Fibroblast of lung (primary cell): Measurements from ENCODE around the gene DPH3. TPM values are rescaled to one million over a fixed set of nuclear protein-coding genes. Genes with fewer than 3 reads are reported as not detected.

Experiments used
- DNase-seq, 2 donors: peaks; one replicate each; pipeline versions ENCODE4 v3.0.0 to v3.0.0-alpha.2; 2010; ENCODE audit warnings: low read depth in 2 of 2
- H2AFZ ChIP-seq: 2 replicates; pipeline ENCODE4 v1.5.1; 2012; ENCODE audit warnings: low read length, control low read depth, inconsistent platforms
- H3K27ac ChIP-seq: 2 replicates; pipeline ENCODE4 v1.5.1; 2011; ENCODE audit warnings: low read length, control low read depth; ENCODE audit not compliant: insufficient read depth
- H3K27me3 ChIP-seq: 2 replicates; pipeline ENCODE4 v1.5.1; 2011; ENCODE audit warnings: mild to moderate bottlenecking, low read length; ENCODE audit not compliant: control insufficient read depth, insufficient read depth
- H3K36me3 ChIP-seq: 2 replicates; pipeline ENCODE4 v1.5.1; 2011; ENCODE audit warnings: low read length; ENCODE audit not compliant: control insufficient read depth, insufficient read depth
- H3K4me1 ChIP-seq: 2 replicates; pipeline ENCODE4 v1.5.1; 2011; ENCODE audit warnings: low read length; ENCODE audit not compliant: control insufficient read depth, insufficient read depth; ENCODE audit errors: extremely low read depth
- H3K4me2 ChIP-seq: 2 replicates; pipeline ENCODE4 v1.5.1; 2011; ENCODE audit warnings: low read length, control low read depth; ENCODE audit not compliant: insufficient read depth; ENCODE audit errors: extremely low read depth
- H3K4me3 ChIP-seq, 4 experiments: fragments of 200-600 bp in 1 of 4; sonication (generic) in 1 of 4; replicated peaks in 1 of 4; 2 replicates each; pipeline ENCODE4 v1.5.1; 2011 to 2016; ENCODE audit warnings: low read length in 4 of 4, low read depth in 3 of 4, mild to moderate bottlenecking in 3 of 4, control low read depth in 2 of 4, inconsistent platforms in 1 of 4, mixed read lengths in 1 of 4; ENCODE audit not compliant: insufficient read depth in 1 of 4; ENCODE audit errors: control extremely low read depth in 1 of 4
- H3K79me2 ChIP-seq: 2 replicates; pipeline ENCODE4 v1.5.1; 2012; ENCODE audit warnings: mild to moderate bottlenecking, low read length, inconsistent platforms; ENCODE audit not compliant: control insufficient read depth, insufficient read depth
- H3K9ac ChIP-seq: 2 replicates; pipeline ENCODE4 v1.5.1; 2011; ENCODE audit warnings: mild to moderate bottlenecking, low read length, control low read depth; ENCODE audit not compliant: insufficient read depth
- H3K9me3 ChIP-seq: 2 replicates; pipeline ENCODE4 v1.5.1; 2012; ENCODE audit warnings: low read depth, low read length; ENCODE audit not compliant: control insufficient read depth, insufficient read depth
- H4K20me1 ChIP-seq: 2 replicates; pipeline ENCODE4 v1.5.1; 2011; ENCODE audit warnings: low read length; ENCODE audit not compliant: control insufficient read depth, insufficient read depth; ENCODE audit errors: extremely low read depth
- CTCF ChIP-seq, 2 donors: IDR thresholded peaks in 1 of 2; conservative IDR thresholded peaks in 1 of 2; 1 replicate in 1 of 2; 2 replicates in 1 of 2; pipeline ENCODE4 v1.5.1; 2011 to 2012; ENCODE audit warnings: low read length in 2 of 2, control low read depth in 1 of 2, inconsistent platforms in 1 of 2, low read depth in 1 of 2, mild to moderate bottlenecking in 1 of 2
- EZH2 ChIP-seq: IDR thresholded peaks from 2 replicates; pipeline ENCODE4 v1.5.1; 2012; ENCODE audit warnings: low read length, control low read depth, mild to moderate bottlenecking; ENCODE audit errors: missing control alignments
- polyA plus RNA-seq, 2 donors: library from polyadenylated mRNA; depleted of rRNA in 1 of 2; stranded (reverse) in 1 of 2; unstranded in 1 of 2; fragments of >200 nt; gene quantifications; 2 replicates each; pipeline ENCODE4 v1.2.1, GENCODE V29; 2011 to 2012; ENCODE audit warnings: missing spikeins in 1 of 2
- total RNA-seq: library from RNA; depleted of rRNA; stranded (reverse); fragments of >200 nt; gene quantifications from 2 replicates; pipeline ENCODE4 v1.2.1, GENCODE V29; 2014

The DPH3 gene
- total and polyA plus RNA-seq, 2 donors (not counting 1 experiment from before 2014, with no cell fraction given) = 28.1 to 28.2 TPM

DNA sequence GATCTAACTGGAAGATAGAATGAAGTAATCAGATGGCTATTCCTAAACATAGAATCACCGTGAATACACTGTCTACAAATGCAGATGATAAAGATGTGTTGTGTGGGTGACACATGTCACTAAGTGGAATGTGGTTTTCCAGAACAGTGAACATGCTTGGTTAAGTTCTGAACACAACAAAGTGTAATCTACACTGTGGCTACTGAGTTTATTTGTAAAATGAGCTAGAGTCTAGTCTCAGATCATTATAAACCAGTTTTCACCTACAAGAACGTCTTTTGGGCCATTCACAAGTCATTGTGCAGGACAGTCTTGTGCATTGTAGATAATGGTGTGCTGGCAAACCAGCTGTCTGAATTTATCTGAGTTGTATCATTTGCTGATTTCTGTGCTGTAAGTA is 35.6 kb upstream of the DPH3 start:
- Histone ChIP-seq H3K27me3 (no peaks in the 10 kb centered on the region), H2AFZ (no peak overlapping the region), H3K36me3 (peaks cover 3% of the 10 kb centered on the region), H3K4me1 (no peaks in the 10 kb centered on the region), H3K4me2 (no peak overlapping the region), H3K9me3 (no peaks in the 10 kb centered on the region), H3K4me3 (no peak overlapping the region), H3K27ac (no peak overlapping the region), H3K9ac (no peak overlapping the region), H4K20me1 (no peaks in the 10 kb centered on the region), H3K79me2 (no peaks in the 10 kb centered on the region)
- DNase-seq = peak in 1 of 2 donors; percentile 75
- no peak for TF ChIP-seq CTCF (conservative IDR thresholded peaks at IDR 0.05 in 1 of 2, IDR thresholded peaks at IDR 0.05 in 1 of 2; ENCODE audit: low read depth in 1 of 2, low read length in 2 of 2)

DNA sequence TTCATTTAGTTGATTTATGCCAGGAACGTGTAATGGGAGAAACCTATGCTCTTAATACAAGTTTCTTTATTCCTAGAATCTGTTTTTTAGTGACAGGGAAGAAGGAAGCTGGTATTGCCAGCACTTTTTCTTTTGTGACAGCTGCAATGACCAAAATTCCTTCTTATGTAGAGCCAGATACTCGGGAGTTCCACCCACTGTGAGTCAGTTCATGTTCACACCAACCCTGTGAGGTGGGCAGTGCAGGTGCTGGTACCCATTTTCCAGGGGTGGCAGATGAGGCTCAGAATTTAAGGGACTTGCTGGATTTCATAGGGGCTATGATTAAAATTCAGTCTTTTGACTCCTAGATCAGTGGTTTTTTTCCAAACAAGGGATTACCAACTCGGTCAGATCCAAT is 35.0 kb upstream of the DPH3 start:
- Histone ChIP-seq H3K4me1 (no peaks in the 10 kb centered on the region), H3K9ac (no peak overlapping the region), H2AFZ (no peak overlapping the region), H3K27me3 (no peaks in the 10 kb centered on the region), H3K4me2 (no peak overlapping the region), H3K9me3 (no peaks in the 10 kb centered on the region), H3K79me2 (no peaks in the 10 kb centered on the region), H3K36me3 (no peaks in the 10 kb centered on the region), H4K20me1 (no peaks in the 10 kb centered on the region), H3K27ac (no peak overlapping the region), H3K4me3 (no peak overlapping the region)
- DNase-seq = no peak
- no peak for TF ChIP-seq CTCF (conservative IDR thresholded peaks at IDR 0.05 in 1 of 2, IDR thresholded peaks at IDR 0.05 in 1 of 2; ENCODE audit: low read depth in 1 of 2, low read length in 2 of 2)
- no peak for TF ChIP-seq EZH2

DNA sequence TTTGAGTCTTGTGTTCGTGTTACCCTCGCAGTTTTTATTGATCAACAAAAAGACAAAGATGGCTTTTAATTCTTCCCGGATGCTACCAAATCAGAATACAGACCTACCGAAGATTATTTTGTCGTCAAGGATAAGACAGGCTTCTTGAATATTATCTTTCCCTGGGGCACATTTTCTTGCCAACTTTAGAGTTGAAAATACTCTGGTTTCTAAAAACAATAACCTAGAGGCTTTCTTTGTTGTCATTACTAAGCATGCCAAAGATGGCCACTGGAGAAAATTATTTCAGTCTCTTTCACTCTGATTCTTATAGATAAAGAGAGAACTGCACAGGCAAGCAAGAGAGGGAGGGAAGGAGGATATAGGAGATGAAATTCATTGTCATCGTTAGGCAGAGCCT is 34.1 kb upstream of the DPH3 start:
- no peak overlapping the region for H3K9ac ChIP-seq
- no peaks in the 10 kb centered on the region for H3K27me3 ChIP-seq
- H4K20me1 ChIP-seq = no peaks in the 10 kb centered on the region
- no peaks in the 10 kb centered on the region for H3K9me3 ChIP-seq
- no peak for DNase-seq
- H3K4me2 ChIP-seq = no peak overlapping the region
- H3K4me3 ChIP-seq = no peak overlapping the region
- H3K36me3 ChIP-seq = no peaks in the 10 kb centered on the region
- no peaks in the 10 kb centered on the region for H3K79me2 ChIP-seq
- TF ChIP-seq CTCF (conservative IDR thresholded peaks at IDR 0.05 in 1 of 2, IDR thresholded peaks at IDR 0.05 in 1 of 2; ENCODE audit: low read depth in 1 of 2, low read length in 2 of 2) (no peak), EZH2 (no peak)
- no peak overlapping the region for H3K27ac ChIP-seq
- no peaks in the 10 kb centered on the region for H3K4me1 ChIP-seq
- no peak overlapping the region for H2AFZ ChIP-seq
